GM10847 (cell line): ENCODE measurements around the gene MCF2L.

Experiments
- POLR2A ChIP-seq: IDR thresholded peaks from 2 replicates; pipeline ENCODE4 v1.6.1; 2011; ENCODE audit not compliant: insufficient read length; ENCODE audit errors: extremely low read depth

Gene MCF2L

DNA sequence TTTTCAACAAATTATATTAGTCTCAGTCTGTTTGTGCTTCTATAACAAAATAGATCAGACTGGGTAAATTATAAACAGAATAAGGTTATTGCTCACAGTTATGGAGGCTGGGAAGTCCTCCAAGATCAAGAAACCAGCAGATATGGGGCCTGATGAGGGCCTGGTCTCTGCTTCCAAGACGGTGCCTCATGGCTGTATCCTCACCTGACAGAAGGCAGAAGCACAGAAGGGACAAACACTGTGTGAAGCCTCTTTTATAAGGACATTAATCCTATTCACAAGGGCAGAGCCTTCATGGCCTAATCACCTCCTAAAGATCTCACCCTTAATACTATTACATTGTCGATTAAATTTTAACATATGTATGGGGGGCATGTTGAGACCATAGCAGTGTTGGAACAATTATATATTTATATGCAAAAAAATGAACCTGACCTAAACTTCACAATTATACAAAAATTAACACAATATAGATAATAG, 166.3 kb downstream of the MCF2L start:
- no peak for TF ChIP-seq POLR2A

DNA sequence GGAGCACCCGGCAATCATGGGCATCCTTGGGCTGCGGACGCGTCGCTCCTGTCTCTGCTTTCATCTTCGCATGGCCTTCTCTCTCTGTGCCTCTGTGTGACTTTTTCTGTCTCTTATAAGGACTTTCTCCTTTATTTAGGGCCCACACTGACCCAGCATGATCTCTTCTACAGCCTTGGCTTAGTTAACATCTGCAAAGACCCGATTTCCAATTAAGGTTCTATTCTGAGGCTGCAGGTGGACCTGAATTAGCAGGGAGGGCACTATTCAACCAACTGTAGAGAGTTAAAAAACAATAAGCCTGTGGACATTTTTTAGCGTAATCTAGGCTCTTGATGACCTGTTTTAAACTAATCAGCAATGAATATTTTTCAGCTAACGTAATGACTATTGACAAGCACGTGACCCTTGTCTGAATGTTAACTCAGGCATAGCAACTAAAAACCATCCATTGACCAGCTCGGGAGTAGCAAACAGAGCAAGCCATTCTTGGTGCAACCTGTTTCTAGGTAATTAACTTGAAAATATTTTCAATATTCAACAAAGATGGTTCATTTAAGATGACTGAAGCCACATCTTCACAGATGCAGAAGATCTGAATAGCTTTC, 168.8 kb downstream of the MCF2L start:
- no peak for TF ChIP-seq POLR2A

DNA sequence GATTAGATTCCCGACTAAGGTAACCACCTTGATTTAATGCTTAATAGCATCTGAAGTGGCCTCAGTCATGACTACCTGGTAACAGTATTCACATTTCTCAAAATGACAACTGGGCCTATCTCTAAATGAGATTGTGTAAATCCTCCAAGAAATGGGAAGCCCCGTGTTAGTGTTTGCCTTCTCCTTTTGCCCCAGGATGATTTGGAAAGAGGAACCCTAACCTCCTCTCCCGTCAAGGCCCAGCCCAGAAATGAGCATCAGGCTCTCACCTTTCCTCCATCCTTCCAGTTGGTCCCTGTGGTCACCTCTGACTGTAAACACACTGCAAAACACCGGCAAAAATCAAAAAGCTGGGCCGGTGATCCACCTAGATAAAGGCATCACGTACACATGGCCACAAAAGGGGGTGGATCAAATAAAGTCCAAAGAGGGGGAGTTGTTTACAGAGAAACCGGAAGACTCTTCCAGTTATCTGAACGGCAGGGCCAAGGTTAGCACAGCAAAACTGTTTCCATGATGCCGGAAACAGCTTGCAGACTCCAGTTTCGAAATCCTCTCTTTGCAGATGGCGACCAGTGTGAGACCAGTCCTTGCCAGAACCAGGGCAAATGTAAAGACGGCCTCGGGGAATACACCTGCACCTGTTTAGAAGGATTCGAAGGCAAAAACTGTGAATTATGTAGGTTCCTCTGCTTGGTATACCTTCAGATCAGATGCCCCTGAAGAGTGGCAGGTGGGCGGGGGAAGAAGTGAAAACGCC, 170.0 kb downstream of the MCF2L start:
- TF ChIP-seq POLR2A = no peak

DNA sequence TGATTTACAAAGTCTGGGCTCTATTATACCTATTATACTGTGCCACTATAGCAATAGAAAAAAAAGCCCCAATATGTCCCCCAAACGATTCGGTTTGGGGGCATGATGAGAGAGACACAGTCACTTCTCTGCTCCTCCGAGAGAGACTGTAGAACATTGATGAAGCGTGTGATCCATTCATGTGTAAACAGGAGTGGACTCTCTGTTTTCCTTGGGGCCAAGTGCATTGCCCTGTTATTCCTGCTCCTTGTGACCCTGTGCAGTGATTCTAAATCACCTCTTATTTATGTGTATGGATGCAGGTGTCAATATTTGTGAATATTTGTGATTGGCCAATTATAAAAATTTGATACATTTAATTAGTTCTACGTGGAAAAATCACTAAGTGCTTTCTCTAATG, 170.6 kb downstream of the MCF2L start:
- no peak for TF ChIP-seq POLR2A

DNA sequence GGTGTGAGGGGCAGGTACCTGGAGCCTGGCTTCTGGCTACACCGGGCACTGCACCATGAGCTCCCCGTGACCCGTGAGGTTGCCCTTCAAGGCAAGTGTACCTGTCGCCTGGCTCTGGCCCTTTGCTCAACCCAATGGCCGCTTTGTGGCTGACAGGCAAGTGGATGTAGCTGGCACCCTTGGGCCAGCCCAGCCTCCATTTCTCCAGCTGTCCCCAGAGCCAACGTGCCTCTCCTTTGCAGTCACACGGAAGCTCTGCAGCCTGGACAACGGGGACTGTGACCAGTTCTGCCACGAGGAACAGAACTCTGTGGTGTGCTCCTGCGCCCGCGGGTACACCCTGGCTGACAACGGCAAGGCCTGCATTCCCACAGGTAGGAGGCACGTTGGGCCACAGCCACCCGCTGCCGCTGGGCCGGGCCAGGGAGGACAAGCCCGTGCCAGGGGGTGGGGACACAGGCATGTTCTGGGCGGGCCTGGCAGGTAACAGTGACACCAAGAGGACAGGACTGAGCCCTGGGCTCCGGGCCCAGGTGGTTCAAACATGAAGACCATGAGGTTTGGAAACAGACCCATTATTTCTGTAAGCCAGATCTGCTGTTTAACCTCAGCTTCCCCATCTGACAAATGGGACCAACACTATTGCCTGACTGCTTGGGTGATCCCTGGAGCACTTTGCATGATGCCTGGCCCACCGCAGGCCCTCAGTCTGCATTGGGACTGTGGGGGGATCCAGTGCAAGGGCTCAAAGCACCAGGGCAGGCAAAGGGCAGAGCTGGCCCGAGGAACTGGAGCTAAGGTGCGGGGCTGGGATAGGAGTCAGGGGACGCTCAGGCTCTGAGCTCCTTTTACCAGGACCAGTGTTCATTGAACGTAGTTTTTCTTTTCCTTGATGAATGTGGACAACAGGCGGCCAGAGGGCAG, 171.9 kb downstream of the MCF2L start:
- no peak for TF ChIP-seq POLR2A

DNA sequence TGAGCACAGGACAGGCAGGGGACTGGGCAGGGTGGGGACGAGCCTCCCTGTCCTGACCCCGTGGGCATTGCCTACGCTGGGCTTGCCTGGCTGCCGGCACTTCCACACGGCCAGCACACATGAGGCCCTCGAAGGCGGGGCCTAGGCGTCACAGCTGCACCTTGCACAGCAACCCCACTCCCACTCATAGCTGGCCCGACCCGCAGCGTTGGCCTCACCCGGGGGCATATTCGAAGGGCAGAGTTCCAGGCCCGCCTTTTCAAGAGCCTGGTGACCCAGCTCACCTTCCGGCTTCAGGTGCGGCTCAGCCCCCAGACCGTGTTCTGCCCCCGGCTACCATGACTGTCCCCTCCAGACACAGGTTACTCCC, 172.6 kb downstream of the MCF2L start:
- TF ChIP-seq POLR2A = no peak

DNA sequence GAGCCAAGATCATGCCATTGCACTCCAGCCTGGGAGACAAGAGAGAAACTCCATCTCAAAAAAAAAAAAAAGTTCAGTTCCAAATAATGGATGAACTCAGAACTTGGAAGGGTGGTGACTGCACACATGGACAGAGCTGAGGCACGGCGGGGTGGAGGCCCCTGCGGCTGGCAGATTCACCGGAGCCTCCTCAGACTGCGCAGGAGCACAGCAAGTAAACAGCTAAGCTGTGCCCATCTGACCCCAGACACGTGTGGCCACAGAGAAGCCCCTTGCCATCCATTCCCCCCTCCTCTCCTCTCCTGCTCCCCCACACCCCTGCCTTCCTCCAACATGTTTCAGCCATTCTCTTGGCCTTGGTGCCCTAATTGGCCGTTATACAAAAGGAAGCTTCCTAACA, 173.9 kb downstream of the MCF2L start:
- no peak for TF ChIP-seq POLR2A

DNA sequence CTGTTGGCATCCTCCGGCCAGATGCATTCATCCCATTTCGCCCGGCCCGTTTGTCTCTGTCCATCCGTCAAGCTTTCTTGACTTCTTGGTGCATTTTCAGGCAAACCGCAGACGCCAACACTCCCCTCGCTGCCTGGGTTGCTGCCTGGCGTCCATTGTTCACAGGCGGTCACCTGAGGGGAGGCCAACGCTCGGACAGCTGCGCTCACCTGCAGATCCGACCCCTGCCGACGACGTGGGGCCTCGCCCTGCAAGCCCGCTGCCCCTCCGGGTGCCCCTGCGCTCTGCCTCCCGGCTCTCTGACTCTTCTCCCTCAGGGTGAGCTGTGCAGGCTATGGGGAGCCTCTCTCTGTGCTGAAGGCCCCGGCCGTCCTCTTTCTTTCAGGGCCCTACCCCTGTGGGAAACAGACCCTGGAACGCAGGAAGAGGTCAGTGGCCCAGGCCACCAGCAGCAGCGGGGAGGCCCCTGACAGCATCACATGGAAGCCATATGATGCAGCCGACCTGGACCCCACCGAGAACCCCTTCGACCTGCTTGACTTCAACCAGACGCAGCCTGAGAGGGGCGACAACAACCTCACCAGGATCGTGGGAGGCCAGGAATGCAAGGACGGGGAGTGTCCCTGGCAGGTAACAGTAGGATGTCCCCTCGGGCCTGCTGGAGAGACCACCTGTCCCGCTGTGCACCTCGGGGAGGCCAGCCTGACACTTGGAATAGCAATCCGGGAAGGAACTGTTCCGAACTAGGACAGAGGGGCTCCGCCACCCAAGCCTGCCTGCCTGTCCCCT, 174.6 kb downstream of the MCF2L start:
- TF ChIP-seq POLR2A = no peak

DNA sequence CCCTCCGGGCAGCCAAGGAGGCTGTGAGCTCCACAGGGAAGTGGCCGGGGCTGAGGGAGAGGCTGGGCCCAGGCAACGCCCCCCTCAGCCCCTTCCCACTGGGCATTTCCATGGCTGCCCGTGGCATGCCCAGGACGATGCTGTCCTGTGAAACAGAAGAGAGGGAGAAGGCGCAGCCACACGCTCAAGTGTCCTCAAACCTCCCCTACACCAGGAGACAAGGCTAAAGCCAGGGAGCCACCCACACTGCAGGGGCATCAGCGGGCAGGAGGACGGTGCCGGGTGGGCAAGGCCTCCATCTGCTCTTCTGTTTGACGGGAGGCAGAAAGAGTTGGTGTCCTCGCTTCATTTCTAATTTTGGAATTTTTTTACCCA, 175.2 kb downstream of the MCF2L start:
- no peak for TF ChIP-seq POLR2A

DNA sequence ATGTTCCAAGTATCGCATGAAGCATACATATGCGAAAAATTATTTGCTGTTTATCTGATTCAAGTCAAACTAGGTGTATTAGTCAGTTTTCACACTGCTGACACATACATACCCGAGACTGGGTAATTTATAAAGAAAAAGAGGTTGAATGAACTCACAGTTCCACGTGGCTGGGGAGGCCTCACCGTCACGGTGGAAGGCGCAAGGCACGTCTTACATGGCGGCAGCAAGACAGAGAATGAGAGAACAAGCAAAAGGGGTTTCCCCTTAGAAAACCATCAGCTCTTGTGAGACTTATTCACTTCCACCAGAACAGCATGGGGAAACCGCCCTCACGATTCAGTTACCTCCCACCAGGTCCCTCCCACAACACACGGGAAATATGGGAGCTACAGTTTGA, 176.5 kb downstream of the MCF2L start:
- TF ChIP-seq POLR2A = no peak

DNA sequence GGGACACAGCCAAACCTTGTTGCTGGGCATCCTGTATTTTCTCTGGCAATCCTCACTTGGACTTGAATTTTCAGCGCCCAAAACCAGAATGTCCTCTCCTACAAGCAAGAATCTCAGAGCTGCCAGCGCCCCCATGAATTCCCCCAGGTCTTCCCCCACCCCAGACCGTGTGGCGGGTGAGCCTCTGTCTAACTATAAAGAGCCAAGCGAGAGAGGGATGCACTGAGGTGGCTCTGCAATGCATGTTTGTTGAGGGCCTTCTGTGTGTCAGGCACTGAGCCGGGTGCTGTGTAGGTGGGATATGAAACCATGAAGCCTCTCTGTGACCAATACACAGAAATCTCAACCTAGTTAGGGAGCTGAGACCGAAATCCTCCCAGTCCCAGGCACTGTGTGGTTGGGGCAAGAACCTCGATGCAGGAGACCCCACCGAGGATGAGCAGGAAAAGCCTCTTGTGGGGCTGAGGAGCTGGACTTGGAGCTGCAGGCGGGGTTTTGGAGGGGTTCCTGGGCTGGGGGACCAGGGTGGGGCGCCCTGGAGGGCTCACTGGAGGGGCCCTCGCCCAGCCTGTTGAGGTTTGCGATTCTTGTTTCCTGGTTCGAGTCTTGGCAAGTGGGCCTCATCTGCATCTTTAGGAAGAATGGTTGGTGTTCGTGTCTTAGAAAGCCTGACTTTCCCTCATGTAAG, 177.0 kb downstream of the MCF2L start:
- no peak for TF ChIP-seq POLR2A

DNA sequence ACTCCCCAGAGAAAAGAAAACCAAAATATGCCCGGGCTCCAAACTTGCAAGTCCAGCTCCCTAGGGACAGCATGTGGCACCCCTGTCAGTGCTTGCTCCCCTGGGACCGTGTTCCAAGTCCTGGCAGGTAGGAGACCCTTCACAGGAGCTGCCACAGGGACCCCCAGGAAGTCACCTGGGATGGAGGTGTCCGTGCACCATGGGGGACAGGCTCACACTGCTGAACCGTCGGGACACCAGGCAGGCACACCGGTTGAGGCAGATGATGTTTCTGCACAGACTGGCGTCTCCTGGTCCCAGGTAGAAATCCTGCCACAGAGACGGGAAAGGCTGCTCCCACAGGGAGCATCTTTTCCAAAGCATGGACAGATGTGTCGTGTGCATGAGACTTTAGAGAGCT, 177.7 kb downstream of the MCF2L start:
- TF ChIP-seq POLR2A = no peak

DNA sequence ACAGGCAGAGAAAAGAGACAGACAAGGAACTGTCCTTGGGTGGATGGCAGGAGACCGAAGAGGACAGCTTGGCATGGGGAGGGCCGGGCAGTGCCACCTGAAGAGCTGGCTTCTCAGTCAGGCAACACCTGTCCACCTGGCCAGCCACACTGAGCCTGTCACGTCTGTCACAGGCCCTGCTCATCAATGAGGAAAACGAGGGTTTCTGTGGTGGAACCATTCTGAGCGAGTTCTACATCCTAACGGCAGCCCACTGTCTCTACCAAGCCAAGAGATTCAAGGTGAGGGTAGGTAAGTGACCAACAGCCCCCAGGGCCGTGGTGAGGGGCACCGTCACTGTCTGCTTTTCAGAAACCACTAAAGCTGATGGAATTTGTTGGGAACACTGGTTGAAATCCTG, 178.2 kb downstream of the MCF2L start:
- no peak for TF ChIP-seq POLR2A

DNA sequence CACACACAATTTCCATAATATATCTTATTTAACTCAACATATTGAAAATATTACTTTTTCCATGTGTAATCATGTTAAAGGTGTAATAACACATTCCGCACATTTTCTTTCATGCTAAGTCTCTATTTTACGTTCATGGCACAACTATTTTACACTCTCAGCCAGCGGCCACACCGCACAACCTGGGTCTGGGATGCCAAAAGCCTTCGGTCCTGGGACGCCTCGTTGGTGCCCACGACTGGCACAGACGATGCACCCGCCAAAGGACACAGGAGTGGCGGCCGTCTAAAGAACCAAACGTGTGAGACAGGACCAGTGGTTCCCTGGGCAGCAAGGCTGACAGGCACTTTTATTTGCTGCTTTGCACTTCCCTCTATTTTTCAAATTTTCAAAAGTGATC, 179.4 kb downstream of the MCF2L start:
- no peak for TF ChIP-seq POLR2A
